Activated naive CD4-positive, alpha-beta T cell treated with Interleukin-2 at 50 U/mL for 16 hours (primary cell): ENCODE data around the gene HES6.
A peak's percentile ranks its signal among the peaks of the same experiment; 100 is the strongest.

Experiments used
- DNase-seq: peaks from one replicate; pipeline ENCODE4 v3.0.0-alpha.2; 2020

The HES6 gene

GRCh38 chr2:238231251-238231793, 8.5 kb downstream of the HES6 start:
- peak; percentile 83 for DNase-seq

- DNase-seq = no peak
Observed at GRCh38 chr2:238230699-238231098, 9.1 kb downstream of the HES6 start.

GRCh38 chr2:238228700-238229099, 11.1 kb downstream of the HES6 start:
- no peak for DNase-seq

GRCh38 chr2:238227587-238228032, 12.2 kb downstream of the HES6 start:
- DNase-seq = no peak

- no peak for DNase-seq
Observed at GRCh38 chr2:238226698-238227586, 12.9 kb downstream of the HES6 start.

- DNase-seq = no peak
Observed at GRCh38 chr2:238225911-238226697, 13.7 kb downstream of the HES6 start.

- DNase-seq = no peak
Observed at GRCh38 chr2:238225121-238225520, 14.7 kb downstream of the HES6 start.

GRCh38 chr2:238224356-238225035, 15.3 kb downstream of the HES6 start:
- no peak for DNase-seq

- DNase-seq = no peak
Observed at GRCh38 chr2:238220892-238221521, 18.8 kb downstream of the HES6 start.

GRCh38 chr2:238220274-238220891, 19.5 kb downstream of the HES6 start:
- DNase-seq = no peak

GRCh38 chr2:238216651-238217184, 23.1 kb downstream of the HES6 start:
- DNase-seq = no peak

- DNase-seq = no peak
Observed at GRCh38 chr2:238207006-238207405, 32.8 kb downstream of the HES6 start.

GRCh38 chr2:238203973-238204683, 35.7 kb downstream of the HES6 start:
- DNase-seq = no peak

GRCh38 chr2:238203094-238203972, 36.5 kb downstream of the HES6 start, which contains the start of gene ILKAP:
ILKAP (minus strand) TSS chr2:238203695; CDS start chr2:238203553, 142 bp downstream.
- DNase-seq = peak; percentile 89

- DNase-seq = peak; percentile 13
Observed at GRCh38 chr2:238202326-238203093, 37.3 kb downstream of the HES6 start.

- no peak for DNase-seq
Observed at GRCh38 chr2:238190445-238190844, 49.4 kb downstream of the HES6 start.
